Endothelial cell of umbilical vein (primary cell): ENCODE measurements around the gene WIZ. TPM values are rescaled to one million over a fixed set of nuclear protein-coding genes. Genes with fewer than 3 reads are reported as not detected.

ENCODE experiments used
- BruUV-seq: library from RNA; stranded (reverse); fragments of 400-500 nt; replicated peaks from 2 replicates; lab custom pipeline; 2021; lab: Mats Ljungman, UMichigan
- CTCF ChIA-PET: fragments of 300-600, 350-600 bp; sonication (Branson Sonifier 250); formaldehyde crosslinking; loops from one replicate; lab custom pipeline; 2021; ENCODE audit warnings: antibody characterized with exemption, inconsistent platforms; lab: Charles Lee
- POLR2A ChIA-PET: fragments of 300-600, 350-600 bp; sonication (Branson Sonifier 250); formaldehyde crosslinking; loops from one replicate; lab custom pipeline; 2021; ENCODE audit warnings: antibody characterized with exemption, inconsistent platforms; lab: Charles Lee
- DNase-seq: peaks from one replicate; pipeline ENCODE4 v3.0.0-alpha.2; 2011; ENCODE audit warnings: low read depth, low spot score
- FAIRE-seq: peaks from 2 replicates; lab custom pipeline; 2011; peaks lifted over from hg19 to GRCh38; lab: Jason Lieb, UNC
- H2AFZ ChIP-seq: 2 replicates; pipeline ENCODE4 v1.6.0; 2012; ENCODE audit warnings: low read depth, low read length, control low read depth, inconsistent platforms
- H3K27ac ChIP-seq: 2 replicates; pipeline ENCODE4 v1.5.1; 2011; ENCODE audit warnings: low read depth, mild to moderate bottlenecking, control low read depth, low read length, moderate library complexity; ENCODE audit not compliant: insufficient read depth
- H3K27me3 ChIP-seq, 2 experiments: 2 replicates each; pipeline versions ENCODE4 v1.6.0 to v1.6.1; 2011; ENCODE audit warnings: low read length in 2 of 2, mixed read lengths in 1 of 2; ENCODE audit not compliant: control insufficient read depth in 2 of 2, insufficient read depth in 2 of 2
- H3K36me3 ChIP-seq, 2 experiments: 2 replicates in 1 of 2; 3 replicates in 1 of 2; pipeline ENCODE4 v1.5.1; 2011; ENCODE audit warnings: low read length in 2 of 2, mild to moderate bottlenecking in 1 of 2, moderate library complexity in 1 of 2; ENCODE audit not compliant: control insufficient read depth in 2 of 2, insufficient read depth in 2 of 2; ENCODE audit errors: extremely low read depth in 1 of 2
- H3K4me1 ChIP-seq: 3 replicates; pipeline ENCODE4 v1.5.1; 2011; ENCODE audit warnings: mild to moderate bottlenecking, low read length; ENCODE audit not compliant: control insufficient read depth, insufficient read depth; ENCODE audit errors: extremely low read depth
- H3K4me2 ChIP-seq: 2 replicates; pipeline ENCODE4 v1.6.1; 2011; ENCODE audit warnings: low read length, control low read depth, mixed read lengths; ENCODE audit not compliant: insufficient read depth
- H3K4me3 ChIP-seq, 3 experiments: fragments of 200-600 bp in 1 of 3; sonication (generic), shearing (Covaris generic) in 1 of 3; replicated peaks in 1 of 3; 2 replicates each; pipeline ENCODE4 v1.5.1; 2011 to 2016; ENCODE audit warnings: control low read depth in 3 of 3, low read length in 3 of 3, mild to moderate bottlenecking in 2 of 3, inconsistent platforms in 1 of 3, low read depth in 1 of 3, moderate library complexity in 1 of 3; ENCODE audit not compliant: insufficient read depth in 1 of 3
- H3K79me2 ChIP-seq: 2 replicates; pipeline ENCODE4 v1.6.0; 2012; ENCODE audit warnings: low read length, inconsistent platforms; ENCODE audit not compliant: control insufficient read depth, insufficient read depth
- H3K9ac ChIP-seq: replicated peaks from 2 replicates; pipeline ENCODE3; 2011; ENCODE audit warnings: low read length, control low read depth; ENCODE audit not compliant: insufficient read depth; ENCODE audit errors: extremely low read depth
- H3K9me1 ChIP-seq: replicated peaks from 3 replicates; pipeline ENCODE4 v1.6.0; 2011; ENCODE audit warnings: mild to moderate bottlenecking, low read length; ENCODE audit not compliant: control insufficient read depth, insufficient read depth; ENCODE audit errors: extremely low read depth
- H3K9me3 ChIP-seq: replicated peaks from 2 replicates; pipeline ENCODE4 v1.5.1; 2012; ENCODE audit warnings: low read length, inconsistent platforms; ENCODE audit not compliant: control insufficient read depth, insufficient read depth
- H4K20me1 ChIP-seq: replicated peaks from 2 replicates; pipeline ENCODE3; 2011; ENCODE audit warnings: mild to moderate bottlenecking, low read length; ENCODE audit not compliant: control insufficient read depth, insufficient read depth; ENCODE audit errors: extremely low read depth
- CTCF ChIP-seq, 2 donors: IDR thresholded peaks; 1 replicate in 1 of 2; 2 replicates in 1 of 2; pipeline ENCODE4 v1.5.1; 2011; ENCODE audit warnings: low read length in 2 of 2, mild to moderate bottlenecking in 2 of 2, moderate library complexity in 2 of 2, control low read depth in 1 of 2, inconsistent platforms in 1 of 2, low read depth in 1 of 2; ENCODE audit not compliant: insufficient read depth in 1 of 2; ENCODE audit errors: extremely low read depth in 1 of 2
- EZH2 ChIP-seq: IDR thresholded peaks from 2 replicates; pipeline ENCODE4 v1.6.1; 2012; ENCODE audit warnings: borderline replicate concordance, low read depth, mild to moderate bottlenecking, moderate library complexity, low read length, inconsistent platforms; ENCODE audit not compliant: severe bottlenecking
- FOS ChIP-seq: IDR thresholded peaks from 2 replicates; pipeline ENCODE4 v1.6.1; 2011; ENCODE audit warnings: mild to moderate bottlenecking, low read length, moderate library complexity, borderline replicate concordance; ENCODE audit not compliant: insufficient read depth
- GATA2 ChIP-seq: IDR thresholded peaks from 2 replicates; pipeline ENCODE4 v1.7.0; 2011; ENCODE audit warnings: low read depth, mild to moderate bottlenecking, moderate library complexity, mixed read lengths, low read length; ENCODE audit not compliant: insufficient read length, insufficient read depth
- JUN ChIP-seq: IDR thresholded peaks from 2 replicates; pipeline ENCODE4 v1.6.1; 2011; ENCODE audit warnings: borderline replicate concordance, low read depth; ENCODE audit not compliant: insufficient read length, insufficient read depth
- MAX ChIP-seq: IDR thresholded peaks from 2 replicates; pipeline ENCODE4 v1.6.1; 2011; ENCODE audit not compliant: insufficient read depth, insufficient read length
- MYC ChIP-seq: IDR thresholded peaks from one replicate; pipeline ENCODE4 v1.6.1; 2011; ENCODE audit warnings: mild to moderate bottlenecking, low read depth, low read length
- POLR2A ChIP-seq: IDR thresholded peaks from 2 replicates; pipeline ENCODE4 v1.6.1; 2012; ENCODE audit warnings: low read depth, mild to moderate bottlenecking, control low read depth, low read length
- POLR2AphosphoS5 ChIP-seq: IDR thresholded peaks from 2 replicates; pipeline ENCODE4 v1.6.1; 2012; ENCODE audit warnings: low read depth, mild to moderate bottlenecking, control low read depth, low read length, moderate library complexity; ENCODE audit not compliant: insufficient read depth
- dilution Hi-C: fragments of 300-500 bp; cut with MboI; formaldehyde crosslinking; loops from one replicate; pipeline ENCODE4 v1.15.0; 2019; ENCODE audit warnings: low sequenced_read_pairs; ENCODE audit not compliant: extremely low pct_ligation_motif_present
- intact Hi-C: fragments of 100-400 bp; cut with micrococcal nuclease; formaldehyde crosslinking; loops from one replicate; pipeline ENCODE4 v1.10.0; 2022
- polyA plus RNA-seq, 4 experiments: library from polyadenylated mRNA; depleted of rRNA in 3 of 4; stranded (reverse) in 3 of 4; unstranded in 1 of 4; fragments of >200 nt; gene quantifications; 2 replicates each; pipeline versions ENCODE4 v1.2.1 to v1.2.3, GENCODE V29; 2011 to 2012; ENCODE audit warnings: missing spikeins in 1 of 4
- total RNA-seq: library from RNA; stranded (reverse); gene quantifications from 2 replicates; pipeline ENCODE4 v1.2.3, GENCODE V29; 2021

Gene WIZ
- total and polyA plus RNA-seq, 2 donors (not counting 3 experiments of a cell fraction or from before 2014, with no cell fraction given) = 21.0 to 47.2 TPM

- Histone ChIP-seq H3K4me3 (no peak overlapping the region), H3K36me3 (peaks cover 4 to 30% of the 10 kb centered on the region in 2 experiments), H3K9ac (no peak overlapping the region), H4K20me1 (no peaks in the 10 kb centered on the region), H3K79me2 (peaks cover 46% of the 10 kb centered on the region), H3K9me3 (no peaks in the 10 kb centered on the region), H3K9me1 (no peaks in the 10 kb centered on the region), H2AFZ (no peak overlapping the region), H3K27me3 (no peaks in the 10 kb centered on the region), H3K4me2 (no peak overlapping the region), H3K27ac (no peak overlapping the region), H3K4me1 (peaks cover 12% of the 10 kb centered on the region)
- dilution Hi-C loops = no loop called here
- FAIRE-seq (no peak), DNase-seq (no peak)
- CTCF ChIA-PET = interaction anchor here (3.6 kb wide), 1 partner anchor 11 kb away, joined by 24 read pairs; the partner anchor contains the start of gene AKAP8L
- no peak for TF ChIP-seq JUN
- TF ChIP-seq POLR2AphosphoS5 = no peak
- TF ChIP-seq MYC = no peak
- no peak for TF ChIP-seq GATA2
- TF ChIP-seq CTCF (IDR thresholded peaks at IDR 0.05; ENCODE audit: extremely low read depth in 1 of 2, insufficient read depth in 1 of 2, low read depth in 1 of 2, low read length in 2 of 2) = no peak
- TF ChIP-seq MAX = no peak
- no peak for TF ChIP-seq EZH2
- TF ChIP-seq FOS = no peak
- no peak for TF ChIP-seq POLR2A
- no TSS peak for BruUV-seq
- intact Hi-C loops = no loop called here
- POLR2A ChIA-PET = no interaction called here
Measured at GRCh38 chr19:15430526-15431120, 19.1 kb downstream of the WIZ start.
